ENCODE results near the gene DLK1. TPM values are rescaled to one million over a fixed set of nuclear protein-coding genes. Genes with fewer than 3 reads are reported as not detected.

The DLK1 gene
- total RNA-seq, 1 experiment from 2014 or later = 0.06 TPM

- no peak for DNase-seq (ENCODE audit: low read depth)
Measured at GRCh38 chr14:100693877-100694578, 32.7 kb upstream of the DLK1 start.

- DNase-seq (ENCODE audit: low read depth) = peak; percentile 32
Measured at GRCh38 chr14:100694579-100695422, 31.9 kb upstream of the DLK1 start.

- DNase-seq (ENCODE audit: low read depth) = no peak
Measured at GRCh38 chr14:100695423-100695738, 31.3 kb upstream of the DLK1 start.

- DNase-seq (ENCODE audit: low read depth) = no peak
Measured at GRCh38 chr14:100696008-100696407, 30.7 kb upstream of the DLK1 start.

GRCh38 chr14:100696590-100696989 lies 30.1 kb upstream of the DLK1 start:
- DNase-seq (ENCODE audit: low read depth) = no peak

GRCh38 chr14:100698066-100698465 lies 28.6 kb upstream of the DLK1 start:
- DNase-seq (ENCODE audit: low read depth) = no peak

- DNase-seq (ENCODE audit: low read depth) = no peak
Measured at GRCh38 chr14:100698666-100699448, 27.8 kb upstream of the DLK1 start.

GRCh38 chr14:100701314-100701713 lies 25.4 kb upstream of the DLK1 start:
- DNase-seq (ENCODE audit: low read depth) = no peak

GRCh38 chr14:100702590-100702989 lies 24.1 kb upstream of the DLK1 start:
- no peak for DNase-seq (ENCODE audit: low read depth)

GRCh38 chr14:100703386-100704220 lies 23.1 kb upstream of the DLK1 start:
- DNase-seq (ENCODE audit: low read depth) = no peak

GRCh38 chr14:100706200-100706599 lies 20.5 kb upstream of the DLK1 start:
- DNase-seq (ENCODE audit: low read depth) = no peak

- DNase-seq (ENCODE audit: low read depth) = no peak
Measured at GRCh38 chr14:100706860-100707259, 19.8 kb upstream of the DLK1 start.

GRCh38 chr14:100708425-100709288 lies 18.0 kb upstream of the DLK1 start:
- DNase-seq (ENCODE audit: low read depth) = no peak

- peak; percentile 35 for DNase-seq (ENCODE audit: low read depth)
Measured at GRCh38 chr14:100709289-100710284, 17.1 kb upstream of the DLK1 start.

- DNase-seq (ENCODE audit: low read depth) = no peak
Measured at GRCh38 chr14:100710391-100710790, 16.3 kb upstream of the DLK1 start.

GRCh38 chr14:100710826-100711462 lies 15.7 kb upstream of the DLK1 start:
- DNase-seq (ENCODE audit: low read depth) = no peak

- DNase-seq (ENCODE audit: low read depth) = no peak
Measured at GRCh38 chr14:100711493-100711892, 15.2 kb upstream of the DLK1 start.

GRCh38 chr14:100712490-100712889 lies 14.2 kb upstream of the DLK1 start:
- DNase-seq (ENCODE audit: low read depth) = no peak

- DNase-seq (ENCODE audit: low read depth) = no peak
Measured at GRCh38 chr14:100713705-100714104, 13.0 kb upstream of the DLK1 start.
